Renal cortex interstitium (tissue), 11 donors: ENCODE data around the gene ZFYVE28. TPM values are rescaled to one million over a fixed set of nuclear protein-coding genes. Genes with fewer than 3 reads are reported as not detected.

Experiments used
- DNase-seq, 11 donors: peaks; one replicate each; pipeline ENCODE4 v3.0.0-alpha.2; 2013; ENCODE audit warnings: low read depth in 9 of 11, low spot score in 4 of 11; ENCODE audit errors: extremely low read depth in 1 of 11
- polyA plus RNA-seq, 3 donors: library from polyadenylated mRNA; unstranded; fragments of 120-200 nt; gene quantifications; one replicate each; pipeline ENCODE4 v1.2.1, GENCODE V29; 2013; ENCODE audit not compliant: insufficient read length in 3 of 3

Gene ZFYVE28
- polyA plus RNA-seq, 3 donors = 1.7 to 3.7 (median 1.8) TPM

DNA sequence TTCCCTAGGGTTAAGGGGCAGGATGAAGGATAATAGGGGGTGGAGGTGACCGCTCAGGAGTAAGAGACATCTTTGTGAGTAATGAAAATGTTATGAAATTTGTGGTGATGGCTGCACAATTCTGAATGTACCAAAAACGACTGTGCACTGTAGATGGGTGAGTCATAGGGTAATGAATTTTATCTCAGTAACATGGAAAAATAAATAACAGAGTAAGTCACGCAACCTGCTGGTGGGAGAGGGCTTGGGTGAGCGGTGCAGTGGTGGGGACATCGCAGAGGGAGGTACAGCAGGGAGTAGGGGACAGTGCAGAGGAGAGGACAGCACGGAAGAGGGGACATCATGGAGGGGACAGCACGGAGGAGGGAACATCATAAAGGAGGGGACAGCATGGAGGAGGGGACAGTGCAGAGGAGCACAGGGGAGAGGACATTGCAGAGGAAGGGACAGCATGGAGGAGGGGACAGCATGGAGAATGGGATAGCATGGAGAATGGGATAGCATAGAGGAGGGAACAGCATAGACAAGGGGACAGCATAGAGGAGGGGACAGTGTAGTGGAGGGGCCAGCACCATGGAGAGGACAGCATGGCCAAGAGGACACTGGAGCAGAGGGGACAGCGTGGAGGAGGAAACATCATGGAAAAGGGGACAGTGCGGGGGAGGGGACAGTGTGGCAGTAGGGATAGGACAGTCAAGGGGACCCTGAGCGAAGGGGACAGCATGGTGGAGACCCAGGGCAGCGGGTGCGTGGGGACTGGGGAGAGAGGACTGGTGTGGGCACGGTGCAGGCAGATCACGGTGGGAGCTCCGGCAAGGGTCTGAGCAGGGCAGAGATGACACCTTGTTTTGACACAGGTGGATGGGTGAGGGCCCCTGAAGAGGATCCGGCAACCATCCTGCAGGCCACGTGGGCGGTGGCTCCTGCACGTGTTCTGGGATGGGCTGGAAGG, 88.1 kb downstream of the ZFYVE28 start:
- DNase-seq = no peak

DNA sequence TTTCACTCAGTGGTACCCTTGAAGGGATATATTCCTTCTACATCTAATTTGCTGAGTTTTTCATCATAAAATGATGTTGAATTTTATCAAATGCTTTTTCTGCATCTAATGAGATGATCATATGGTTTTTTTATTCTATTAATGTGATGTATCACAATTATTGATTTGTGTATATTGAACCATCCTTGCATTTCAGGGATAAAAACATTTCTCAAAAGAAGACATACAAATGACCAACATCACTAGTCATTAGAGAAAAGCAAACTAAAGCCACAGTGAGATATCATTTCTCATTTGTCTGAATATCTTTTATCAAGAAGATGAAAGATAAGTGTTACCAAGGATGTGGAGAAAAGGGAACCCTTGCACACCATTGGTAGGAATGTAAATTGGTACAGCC, 90.9 kb downstream of the ZFYVE28 start:
- no peak for DNase-seq

DNA sequence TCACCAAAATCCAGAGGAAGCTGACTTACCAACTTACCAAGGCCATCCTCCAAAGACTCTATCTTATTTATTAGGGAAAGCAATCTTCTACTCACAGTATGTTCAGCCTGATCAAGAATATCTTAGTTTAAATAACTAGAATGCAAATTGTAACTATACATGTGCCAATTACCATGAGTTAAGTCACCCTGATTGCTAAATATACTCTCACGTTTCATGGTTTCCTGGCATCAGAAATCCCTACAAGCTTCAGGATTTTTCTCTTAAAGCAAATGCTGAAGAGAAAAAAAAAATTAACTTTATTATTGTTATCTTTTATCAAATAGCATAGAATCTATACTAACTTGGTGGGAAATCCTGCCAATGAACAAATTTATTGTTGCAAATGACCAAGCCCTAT, 93.6 kb downstream of the ZFYVE28 start:
- no peak for DNase-seq

DNA sequence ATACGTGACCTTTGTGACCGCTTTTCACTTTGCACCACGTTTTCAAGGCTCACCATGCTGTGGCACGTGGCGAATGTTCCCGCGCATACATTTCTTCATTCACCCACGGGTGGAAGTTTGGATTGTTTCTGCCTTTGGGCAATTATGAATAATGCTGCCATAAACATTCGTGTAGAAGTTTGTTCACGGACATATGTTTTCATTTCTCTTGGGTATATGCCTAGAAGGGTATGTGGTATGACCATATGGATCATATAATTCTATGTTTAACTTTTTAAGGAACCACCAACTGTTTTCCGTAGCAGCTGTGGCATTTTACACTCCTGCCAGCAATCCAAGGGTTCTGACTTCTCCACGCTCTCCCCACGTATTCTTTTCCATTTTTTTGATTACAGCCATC, 95.6 kb downstream of the ZFYVE28 start:
- no peak for DNase-seq

GRCh38 chr4:2322227-2322626, 96.2 kb downstream of the ZFYVE28 start:
- DNase-seq = no peak

- DNase-seq = no peak
Measured at GRCh38 chr4:2321279-2322196, 96.9 kb downstream of the ZFYVE28 start.

GRCh38 chr4:2320746-2321145, 97.7 kb downstream of the ZFYVE28 start:
- no peak for DNase-seq

GRCh38 chr4:2320152-2320551, 98.3 kb downstream of the ZFYVE28 start:
- no peak for DNase-seq

DNA sequence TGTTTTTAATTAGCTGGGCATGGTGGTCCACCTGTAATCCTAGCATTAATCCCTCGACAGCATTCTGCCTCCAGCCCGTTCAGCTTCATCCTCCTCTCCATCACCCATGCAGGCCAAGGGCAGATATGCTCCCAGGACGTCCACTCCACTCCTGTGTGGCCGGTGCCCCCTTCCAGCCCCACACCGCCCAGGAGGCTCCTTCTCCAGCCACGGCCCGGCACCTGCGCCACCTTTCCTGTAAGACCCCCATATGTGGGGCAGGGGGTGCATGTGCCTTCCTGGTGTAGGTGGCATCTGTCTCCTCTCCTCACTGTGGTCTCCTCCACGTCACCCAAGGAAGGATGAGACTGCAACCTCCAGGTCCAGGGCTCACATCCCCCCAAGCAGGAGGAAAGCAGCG, 99.6 kb downstream of the ZFYVE28 start:
- DNase-seq = no peak

- DNase-seq = no peak
Measured at GRCh38 chr4:2318476-2318875, 100.0 kb downstream of the ZFYVE28 start.

DNA sequence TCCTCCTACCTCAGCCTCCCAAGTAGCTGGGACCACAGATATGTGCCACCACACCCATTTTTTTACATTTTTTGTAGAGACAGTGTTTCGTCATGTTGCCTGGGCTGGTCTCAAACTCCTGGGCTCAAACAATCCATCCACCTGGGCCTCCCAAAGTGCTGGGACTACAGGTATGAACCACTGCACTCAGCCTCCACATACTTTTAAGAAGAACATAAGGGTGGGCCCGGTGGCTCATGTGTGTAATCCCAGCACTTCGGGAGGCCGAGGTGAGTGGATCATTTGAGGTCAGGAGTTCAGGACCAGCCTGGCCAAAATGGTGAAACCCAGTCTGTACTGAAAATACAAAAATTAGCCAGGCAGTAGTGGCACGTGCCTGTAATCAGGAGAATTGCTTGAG, 105.1 kb downstream of the ZFYVE28 start:
- no peak for DNase-seq

DNA sequence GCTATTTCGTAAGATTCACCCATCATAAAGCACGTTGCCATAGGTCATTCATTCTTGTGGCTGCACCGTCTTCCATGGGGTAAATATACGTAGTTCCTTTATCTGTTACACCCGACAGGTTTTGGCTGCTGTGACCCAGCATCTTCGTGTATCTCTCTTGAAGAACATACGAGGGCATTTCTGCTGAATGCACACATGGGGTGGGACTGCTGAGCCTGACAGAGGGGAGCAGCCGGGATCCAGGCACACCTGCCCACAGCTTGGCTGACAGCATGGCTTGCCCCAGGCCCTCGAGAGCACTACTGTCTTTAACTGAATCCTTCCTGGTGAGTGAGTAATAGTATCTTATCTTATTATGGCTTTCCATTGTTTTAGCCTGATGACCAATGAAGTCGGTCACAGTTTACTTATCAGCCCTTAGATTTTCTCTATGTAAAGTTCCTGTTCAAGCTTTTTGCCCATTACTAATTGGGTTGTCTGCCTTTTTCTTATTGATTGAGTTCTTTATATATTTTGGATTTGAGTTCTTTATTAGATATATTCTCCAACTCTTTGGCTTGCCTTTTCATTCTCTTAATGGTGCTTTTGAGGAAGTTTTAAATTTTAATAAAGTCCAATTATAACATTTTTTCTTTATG, 111.6 kb downstream of the ZFYVE28 start:
- DNase-seq = no peak

- DNase-seq = no peak
Measured at GRCh38 chr4:2305766-2306501, 112.5 kb downstream of the ZFYVE28 start.

GRCh38 chr4:2304877-2305561, 113.4 kb downstream of the ZFYVE28 start:
- no peak for DNase-seq

- no peak for DNase-seq
Measured at GRCh38 chr4:2304321-2304876, 114.0 kb downstream of the ZFYVE28 start.

DNA sequence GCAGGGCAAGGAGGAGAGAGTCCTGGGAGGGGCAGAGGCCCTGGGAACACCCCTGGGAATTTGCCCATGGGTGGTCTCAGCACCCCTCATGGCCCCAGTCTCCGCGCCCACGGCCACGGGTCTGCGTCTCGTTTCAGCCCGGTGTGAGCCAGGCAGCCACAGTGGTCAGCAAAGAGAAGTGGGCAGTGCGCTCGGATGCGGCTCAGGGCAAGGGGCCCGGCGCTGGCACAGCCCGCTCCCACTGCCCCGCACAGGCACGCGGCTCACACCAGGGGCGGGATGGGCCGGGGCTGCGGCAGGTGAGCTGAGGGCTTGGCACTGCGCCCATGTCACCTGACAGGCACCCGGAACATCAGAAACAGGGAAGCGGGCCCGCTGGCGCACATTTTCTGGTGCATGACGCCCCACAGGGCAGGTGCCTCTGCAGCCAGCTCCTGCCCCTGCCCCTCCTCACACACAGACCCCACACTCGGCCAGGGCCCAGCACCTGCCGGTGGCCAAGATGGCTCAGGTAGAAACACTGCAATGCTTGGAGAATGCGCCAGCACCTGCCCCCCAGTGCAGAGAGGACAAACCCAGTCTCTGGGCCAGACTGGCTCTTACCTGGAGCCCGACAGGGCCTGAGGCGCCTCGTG, 114.6 kb downstream of the ZFYVE28 start:
- DNase-seq = no peak

DNA sequence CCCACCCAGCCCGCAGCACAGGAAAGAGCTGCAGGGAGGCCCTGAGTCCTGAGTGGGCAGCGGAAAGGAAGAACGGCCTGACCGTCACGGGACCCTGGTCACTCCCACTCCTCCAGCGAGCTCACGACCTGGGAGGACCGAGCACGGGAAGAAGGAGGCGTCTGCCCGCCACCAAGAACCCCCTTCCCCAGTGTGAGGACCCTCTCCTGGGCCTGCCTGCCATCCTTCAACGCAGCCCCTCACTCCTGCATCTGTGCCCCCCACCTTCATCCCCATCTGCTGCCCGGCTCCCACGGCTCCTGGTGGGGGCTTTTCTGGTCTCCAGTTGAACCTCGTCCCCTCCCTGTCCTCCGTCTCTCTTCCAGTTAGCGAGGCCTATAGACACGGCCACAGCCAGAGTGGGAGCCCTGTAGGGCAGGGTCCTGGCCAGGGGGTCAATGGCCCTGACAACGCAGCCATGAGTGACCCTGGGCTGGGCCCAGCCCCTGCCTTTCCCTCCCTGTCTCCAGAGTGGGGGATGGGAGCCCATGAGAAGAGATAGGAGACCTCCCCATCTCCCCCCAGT, 115.2 kb downstream of the ZFYVE28 start:
- DNase-seq = no peak
